Upper lobe of right lung (tissue), 1 donor: ENCODE results near the gene HBG2. TPM values are rescaled to one million over a fixed set of nuclear protein-coding genes. Genes with fewer than 3 reads are reported as not detected.

ENCODE experiments used
- ATAC-seq: fragments of 200-7000 bp; cut with Tn5 transposase; one replicate; pipeline ENCODE4 v1.9.1; 2020; ENCODE audit warnings: mild to moderate bottlenecking, moderate library complexity
- DNase-seq: peaks from one replicate; pipeline ENCODE4 v3.0.0-alpha.2; 2020
- H3K27ac ChIP-seq: fragments of 200-600 bp; one replicate; pipeline ENCODE4 v1.8.0; 2022
- H3K27me3 ChIP-seq: fragments of 200-600 bp; one replicate; pipeline ENCODE4 v1.8.0; 2022; ENCODE audit warnings: mild to moderate bottlenecking
- H3K36me3 ChIP-seq: fragments of 200-600 bp; one replicate; pipeline ENCODE4 v1.8.0; 2022
- H3K4me1 ChIP-seq: fragments of 200-600 bp; one replicate; pipeline ENCODE4 v1.8.0; 2022
- H3K4me3 ChIP-seq: fragments of 200-600 bp; one replicate; pipeline ENCODE4 v1.8.0; 2022; ENCODE audit warnings: mild to moderate bottlenecking
- H3K9me3 ChIP-seq: fragments of 200-600 bp; one replicate; pipeline ENCODE4 v1.8.0; 2022
- intact Hi-C: fragments of 100-400 bp; cut with DNase I; formaldehyde crosslinking; loops from one replicate; pipeline ENCODE4 v1.11.0; 2022
- total RNA-seq: library from RNA; stranded (reverse); fragmentation: NEBNext Ultra II Directional; extraction: Animal tissue kit (Norgen Biotek cat#: 25700); gene quantifications from one replicate; pipeline ENCODE4 v1.2.1, GENCODE V29; 2021
- TF ChIP-seq, protein P1 (sequence below): fragments of 200-600 bp; IDR thresholded peaks from one replicate; pipeline ENCODE4 v1.8.0; 2022; ENCODE audit warnings: antibody characterized with exemption
- donor health status: DM: no; HTN: yes; CAD: no; lungs with severe emphysema.

HBG2 gene
- total RNA-seq, 1 donor from 2014 or later: 1.0 TPM

DNA sequence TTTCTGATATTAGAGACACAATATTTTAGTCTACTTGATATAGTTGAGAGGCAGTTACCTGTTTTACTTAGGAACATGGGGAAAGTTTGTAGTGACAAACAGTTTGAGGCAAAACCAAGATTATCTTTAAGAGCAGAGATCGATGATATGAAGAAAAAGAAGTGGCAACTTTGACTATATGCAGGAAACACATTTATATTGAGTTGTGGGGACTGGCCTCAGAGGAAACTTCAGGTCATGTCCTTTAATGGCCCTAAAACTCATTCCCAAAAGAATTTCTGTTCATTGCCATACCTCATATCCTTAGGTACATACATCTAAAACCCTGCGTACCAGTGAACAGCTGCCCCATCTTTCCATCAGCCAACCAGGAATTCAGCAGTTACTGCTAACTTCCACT is 9.4 kb downstream of the HBG2 start:
- TF ChIP-seq, protein P1, sequence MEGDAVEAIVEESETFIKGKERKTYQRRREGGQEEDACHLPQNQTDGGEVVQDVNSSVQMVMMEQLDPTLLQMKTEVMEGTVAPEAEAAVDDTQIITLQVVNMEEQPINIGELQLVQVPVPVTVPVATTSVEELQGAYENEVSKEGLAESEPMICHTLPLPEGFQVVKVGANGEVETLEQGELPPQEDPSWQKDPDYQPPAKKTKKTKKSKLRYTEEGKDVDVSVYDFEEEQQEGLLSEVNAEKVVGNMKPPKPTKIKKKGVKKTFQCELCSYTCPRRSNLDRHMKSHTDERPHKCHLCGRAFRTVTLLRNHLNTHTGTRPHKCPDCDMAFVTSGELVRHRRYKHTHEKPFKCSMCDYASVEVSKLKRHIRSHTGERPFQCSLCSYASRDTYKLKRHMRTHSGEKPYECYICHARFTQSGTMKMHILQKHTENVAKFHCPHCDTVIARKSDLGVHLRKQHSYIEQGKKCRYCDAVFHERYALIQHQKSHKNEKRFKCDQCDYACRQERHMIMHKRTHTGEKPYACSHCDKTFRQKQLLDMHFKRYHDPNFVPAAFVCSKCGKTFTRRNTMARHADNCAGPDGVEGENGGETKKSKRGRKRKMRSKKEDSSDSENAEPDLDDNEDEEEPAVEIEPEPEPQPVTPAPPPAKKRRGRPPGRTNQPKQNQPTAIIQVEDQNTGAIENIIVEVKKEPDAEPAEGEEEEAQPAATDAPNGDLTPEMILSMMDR: no peak
- ATAC-seq (no peak), DNase-seq (no peak)
- no peaks in the 10 kb centered on the region for H3K9me3 ChIP-seq
- no peaks in the 10 kb centered on the region for H3K4me1 ChIP-seq
- H3K27me3 ChIP-seq: no peaks in the 10 kb centered on the region
- no peak overlapping the region for H3K27ac ChIP-seq
- no peaks in the 10 kb centered on the region for H3K36me3 ChIP-seq
- no peak overlapping the region for H3K4me3 ChIP-seq
- intact Hi-C loops: no loop called here

DNA sequence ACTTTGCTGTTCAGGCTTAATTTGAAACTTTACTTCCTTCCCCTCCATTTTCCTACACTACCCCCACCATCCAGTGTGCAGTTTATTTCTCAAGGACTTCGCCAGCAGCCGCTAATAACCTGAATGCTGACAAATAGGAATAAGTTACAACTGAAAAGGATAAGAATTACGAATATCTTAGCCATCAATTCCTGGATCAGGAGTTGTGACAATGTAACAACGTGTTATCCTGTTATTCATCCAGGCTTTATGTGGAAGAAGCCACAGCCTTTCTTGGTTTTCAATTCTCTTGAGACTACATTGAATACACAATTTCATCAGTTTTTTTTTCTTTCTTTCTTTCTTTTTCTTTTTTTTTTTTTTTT is 10.8 kb downstream of the HBG2 start:
- intact Hi-C loops: no loop called here
- H3K4me3 ChIP-seq: no peak overlapping the region
- ATAC-seq (no peak), DNase-seq (no peak)
- H3K36me3 ChIP-seq: no peaks in the 10 kb centered on the region
- H3K9me3 ChIP-seq: no peaks in the 10 kb centered on the region
- no peaks in the 10 kb centered on the region for H3K4me1 ChIP-seq
- no peak overlapping the region for H3K27ac ChIP-seq
- H3K27me3 ChIP-seq: no peaks in the 10 kb centered on the region
- TF ChIP-seq, protein P1: no peak

DNA sequence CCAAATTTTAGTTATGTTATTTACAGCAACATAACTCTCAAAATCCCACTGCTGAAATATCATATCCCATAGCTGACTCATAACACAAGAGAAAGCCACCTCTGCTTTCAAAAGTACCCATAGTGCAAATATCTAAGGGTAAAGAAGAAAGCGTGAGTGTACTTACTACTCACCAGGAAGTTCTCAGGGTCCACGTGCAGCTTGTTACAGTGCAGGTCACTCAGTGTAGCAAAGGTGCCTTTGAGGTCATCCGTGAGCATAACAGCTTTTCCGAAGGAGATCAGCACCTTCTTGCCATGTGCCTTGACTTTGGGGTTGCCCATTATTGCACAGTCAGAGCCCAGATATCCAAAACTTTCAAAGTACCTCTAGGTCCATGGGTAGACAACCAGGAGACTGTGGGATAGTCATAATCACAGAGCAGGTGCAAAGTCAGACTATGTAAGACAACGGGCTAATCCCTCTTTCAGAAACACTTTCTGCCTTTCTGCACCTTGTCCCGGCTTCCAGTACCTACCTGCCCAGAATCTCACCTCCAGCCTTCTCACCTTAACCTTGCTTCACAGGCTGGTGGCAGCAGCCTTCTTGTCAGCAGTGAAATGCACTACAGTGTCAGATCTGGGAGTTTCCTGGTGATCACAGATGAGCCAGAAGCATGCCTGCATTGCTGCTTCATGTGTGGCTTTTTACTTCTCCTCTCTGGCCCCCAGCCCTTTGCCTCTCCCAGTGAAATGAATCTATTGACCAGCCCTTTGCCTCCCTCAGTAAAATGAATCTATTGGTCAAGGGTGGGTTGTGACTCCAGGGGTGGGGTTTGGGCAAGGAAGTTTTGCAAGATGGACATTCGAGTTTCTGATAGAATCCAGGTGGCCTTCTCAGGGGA is 11.4 kb downstream of the HBG2 start:
- Histone ChIP-seq H3K4me3 (no peak overlapping the region), H3K27me3 (no peaks in the 10 kb centered on the region), H3K4me1 (no peaks in the 10 kb centered on the region), H3K27ac (no peak overlapping the region), H3K9me3 (no peaks in the 10 kb centered on the region), H3K36me3 (no peaks in the 10 kb centered on the region)
- DNase-seq (no peak), ATAC-seq (no peak)
- TF ChIP-seq, protein P1: no peak
- intact Hi-C loops: no loop called here

DNA sequence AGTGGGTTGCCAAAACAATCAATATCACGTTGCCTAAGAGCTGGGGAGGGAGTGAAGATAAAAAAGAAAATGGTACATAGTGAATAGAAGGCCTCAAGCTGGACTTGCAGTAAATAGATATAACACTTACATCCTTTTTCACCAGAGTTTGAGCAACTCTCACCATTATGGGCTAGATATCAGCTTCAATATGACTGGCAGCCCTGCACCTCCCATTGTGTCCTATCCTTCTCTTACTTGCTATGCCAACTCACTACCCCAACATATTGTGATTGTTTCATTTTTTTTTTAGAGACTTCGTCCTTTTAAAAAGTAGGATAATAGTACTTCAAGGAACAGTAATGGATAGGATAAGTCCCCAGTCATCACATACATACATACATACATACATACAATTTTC is 12.4 kb downstream of the HBG2 start:
- intact Hi-C loops: no loop called here
- no peak overlapping the region for H3K27ac ChIP-seq
- ATAC-seq: no peak
- no peak overlapping the region for H3K4me3 ChIP-seq
- TF ChIP-seq, protein P1: no peak
- no peaks in the 10 kb centered on the region for H3K36me3 ChIP-seq
- H3K4me1 ChIP-seq: no peaks in the 10 kb centered on the region
- no peak for DNase-seq
- no peaks in the 10 kb centered on the region for H3K9me3 ChIP-seq
- H3K27me3 ChIP-seq: no peaks in the 10 kb centered on the region

DNA sequence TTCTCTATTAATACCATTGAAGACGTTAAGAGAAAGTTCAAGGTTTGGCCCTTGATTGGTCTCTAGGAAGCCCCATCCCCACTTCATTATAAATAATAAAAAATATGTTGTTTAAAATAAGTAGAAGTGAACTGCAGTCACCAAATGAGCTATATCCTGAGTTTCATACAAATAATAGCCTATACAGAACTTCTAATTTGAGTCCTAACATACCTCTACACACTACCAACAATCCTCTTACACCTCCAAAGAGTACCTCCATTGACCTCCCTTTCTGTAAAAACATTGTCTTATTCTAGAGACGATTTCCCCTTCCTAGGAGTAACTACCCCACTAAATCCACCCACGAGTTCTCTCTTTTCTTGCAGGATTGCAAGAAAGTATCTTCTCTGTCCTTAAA is 13.1 kb downstream of the HBG2 start:
- H3K27me3 ChIP-seq: no peaks in the 10 kb centered on the region
- no peak for ATAC-seq
- no peak for DNase-seq
- H3K4me1 ChIP-seq: no peaks in the 10 kb centered on the region
- H3K27ac ChIP-seq: no peak overlapping the region
- intact Hi-C loops: no loop called here
- H3K9me3 ChIP-seq: no peaks in the 10 kb centered on the region
- H3K4me3 ChIP-seq: no peak overlapping the region
- TF ChIP-seq, protein P1: no peak
- no peaks in the 10 kb centered on the region for H3K36me3 ChIP-seq
